Measurements from ENCODE around the gene UBASH3B. TPM values are rescaled to one million over a fixed set of nuclear protein-coding genes. Genes with fewer than 3 reads are reported as not detected.

UBASH3B gene
- total RNA-seq, 4 donors from 2014 or later = 2.7 to 16.4 (median 9.7) TPM

GRCh38 chr11:122637541-122637940, 18.0 kb upstream of the UBASH3B start:
- H3K4me3 ChIP-seq = no peak overlapping the region
- WGBS, 2 donors = 57 to 73% methylated on average over 6 of the region's 6 CpGs
- TF ChIP-seq POLR2A (IDR thresholded peaks at IDR 0.05) = no peak
- no peak for TF ChIP-seq CTCF (IDR thresholded peaks at IDR 0.05)
- intact Hi-C loops (cut with DNase I) = no loop called here
- peaks cover 0 to 2% (median 0%) of the 10 kb centered on the region in 3 donors for H3K4me1 ChIP-seq
- H3K9me3 ChIP-seq = no peaks in the 10 kb centered on the region
- H3K27me3 ChIP-seq = peaks cover 0 to 4% (median 0%) of the 10 kb centered on the region in 4 donors
- DNase-seq = no peak
- no peaks in the 10 kb centered on the region for H3K36me3 ChIP-seq
- H3K27ac ChIP-seq = no peak overlapping the region

- Histone ChIP-seq H3K4me3 (no peak overlapping the region), H3K36me3 (no peaks in the 10 kb centered on the region), H3K4me1 (peaks cover 0 to 5% (median 0%) of the 10 kb centered on the region in 3 donors), H3K27me3 (no peaks in the 10 kb centered on the region), H3K27ac (no peak overlapping the region), H3K9me3 (no peaks in the 10 kb centered on the region)
- WGBS, 2 donors = 30 to 35% methylated on average over 4 of the region's 4 CpGs
- DNase-seq = no peak
- TF ChIP-seq CTCF (IDR thresholded peaks at IDR 0.05) (no peak), POLR2A (IDR thresholded peaks at IDR 0.05) (no peak)
- intact Hi-C loops (cut with DNase I) = no loop called here
Observed at GRCh38 chr11:122642472-122642922, 13.0 kb upstream of the UBASH3B start.

GRCh38 chr11:122642971-122643370, 12.6 kb upstream of the UBASH3B start:
- intact Hi-C loops (cut with DNase I) = no loop called here
- Histone ChIP-seq H3K4me1 (peaks cover 0 to 5% (median 0%) of the 10 kb centered on the region in 3 donors), H3K27ac (no peak overlapping the region), H3K36me3 (no peaks in the 10 kb centered on the region), H3K4me3 (no peak overlapping the region), H3K9me3 (no peaks in the 10 kb centered on the region), H3K27me3 (no peaks in the 10 kb centered on the region)
- WGBS, 2 donors = 74 to 82% methylated on average over 6 of the region's 6 CpGs
- no peak for DNase-seq
- TF ChIP-seq CTCF (IDR thresholded peaks at IDR 0.05) (no peak), POLR2A (IDR thresholded peaks at IDR 0.05) (no peak)

- 90 to 98% methylated on average over 4 to 5 of the region's 5 CpGs for WGBS, 2 donors
- TF ChIP-seq POLR2A (IDR thresholded peaks at IDR 0.05) (no peak), CTCF (IDR thresholded peaks at IDR 0.05) (no peak)
- no peak overlapping the region for H3K27ac ChIP-seq
- no peak overlapping the region for H3K4me3 ChIP-seq
- no peaks in the 10 kb centered on the region for H3K9me3 ChIP-seq
- no peaks in the 10 kb centered on the region for H3K36me3 ChIP-seq
- no peaks in the 10 kb centered on the region for H3K27me3 ChIP-seq
- H3K4me1 ChIP-seq = peaks cover 0 to 5% (median 0%) of the 10 kb centered on the region in 3 donors
- intact Hi-C loops (cut with DNase I) = no loop called here
- no peak for DNase-seq
Observed at GRCh38 chr11:122645847-122646246, 9.7 kb upstream of the UBASH3B start.

GRCh38 chr11:122646549-122647340, 8.8 kb upstream of the UBASH3B start:
- intact Hi-C loops (cut with DNase I) = no loop called here
- Histone ChIP-seq H3K36me3 (no peaks in the 10 kb centered on the region), H3K4me1 (peaks cover 0 to 5% (median 0%) of the 10 kb centered on the region in 3 donors), H3K27ac (no peak overlapping the region), H3K4me3 (no peak overlapping the region), H3K27me3 (peaks cover 0 to under 1% (median 0%) of the 10 kb centered on the region in 4 donors), H3K9me3 (no peaks in the 10 kb centered on the region)
- TF ChIP-seq CTCF (IDR thresholded peaks at IDR 0.05) (no peak), POLR2A (IDR thresholded peaks at IDR 0.05) (no peak)
- DNase-seq = no peak
- WGBS, 2 donors = 47 to 57% methylated on average over 6 of the region's 6 CpGs
